ENCODE data around the gene RTN4R. TPM values are rescaled to one million over a fixed set of nuclear protein-coding genes. Genes with fewer than 3 reads are reported as not detected.
"Not testable (repeated sequence)": the region's sequence is repeated elsewhere in the genome, so short reads cannot be mapped to it uniquely, and the experiment has no call there.

The RTN4R gene
- polyA plus RNA-seq, 4 donors, result 2.9 to 25.7 (median 4.4) TPM

DNA sequence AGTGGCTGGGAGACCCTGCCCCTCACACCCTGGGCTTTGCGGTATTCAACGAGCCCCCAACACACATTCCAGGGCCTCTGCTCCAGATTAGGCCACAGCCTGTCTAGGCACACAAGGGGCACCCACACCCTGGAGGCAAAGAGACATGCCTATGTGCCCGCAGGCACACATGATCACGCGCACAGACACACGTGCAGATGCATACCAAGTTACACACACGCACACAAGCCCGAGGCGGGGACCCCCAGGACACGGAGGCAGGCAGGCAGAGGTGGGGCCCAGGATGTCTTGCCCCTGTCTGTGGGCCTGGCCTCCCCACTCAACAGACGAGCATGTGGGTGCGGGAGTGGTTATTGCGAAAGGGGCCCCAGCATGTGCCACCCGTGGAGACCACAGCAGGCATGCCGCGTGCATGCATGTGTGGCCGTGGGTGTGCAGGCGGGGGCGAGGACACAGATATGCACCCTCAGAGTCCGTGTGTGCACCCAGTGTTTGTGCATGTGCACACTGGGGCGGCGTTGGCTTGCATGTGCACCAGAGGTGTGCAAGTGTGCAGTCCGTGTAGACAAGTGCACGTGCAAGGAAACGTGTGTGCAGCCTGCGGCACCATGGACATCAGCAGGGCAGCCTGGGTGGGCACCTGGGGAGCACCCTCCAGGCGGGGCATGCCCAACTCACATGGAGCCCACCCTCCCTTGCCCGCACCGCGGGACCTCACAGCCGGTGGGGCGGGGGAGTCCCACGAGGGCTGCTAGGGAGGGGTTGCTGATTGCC, 1.3 kb downstream of the RTN4R start:
- FAIRE-seq; H3K36me3 ChIP-seq (ENCODE audit: control insufficient read depth in 3 of 3, insufficient read depth in 2 of 3, low read depth in 1 of 3, low read length in 3 of 3); H3K27ac ChIP-seq (ENCODE audit: low read depth in 1 of 3, low read length in 2 of 3); DNase-seq; H3K9me3 ChIP-seq (ENCODE audit: control insufficient read depth in 2 of 2, insufficient read depth in 1 of 2, low read depth in 1 of 2, low read length in 1 of 2); H3K27me3 ChIP-seq (ENCODE audit: control insufficient read depth in 3 of 3, insufficient read depth in 3 of 3, low read length in 3 of 3): not testable (repeated sequence)
- WGBS, 3 donors, result 41 to 65% (median 49%) methylated on average over 33 of the region's 33 CpGs
- H3K4me3 ChIP-seq (ENCODE audit: low read depth in 1 of 3, low read length in 3 of 3), result peak overlapping the region in 2 of 3 donors; percentile 17 to 71
- H3K4me1 ChIP-seq (ENCODE audit: control insufficient read depth in 3 of 3, insufficient read depth in 2 of 3, low read depth in 1 of 3, low read length in 2 of 3), result peaks cover 0 to 17% (median 0%) of the 10 kb centered on the region in 3 donors

- FAIRE-seq; H3K36me3 ChIP-seq (ENCODE audit: control insufficient read depth in 3 of 3, insufficient read depth in 2 of 3, low read depth in 1 of 3, low read length in 3 of 3); H3K4me3 ChIP-seq (ENCODE audit: low read depth in 1 of 3, low read length in 3 of 3); H3K9me3 ChIP-seq (ENCODE audit: control insufficient read depth in 2 of 2, insufficient read depth in 1 of 2, low read depth in 1 of 2, low read length in 1 of 2); H3K27me3 ChIP-seq (ENCODE audit: control insufficient read depth in 3 of 3, insufficient read depth in 3 of 3, low read length in 3 of 3); H3K27ac ChIP-seq (ENCODE audit: low read depth in 1 of 3, low read length in 2 of 3); DNase-seq: not testable (repeated sequence)
- WGBS, 3 donors, result 84 to 92% (median 88%) methylated on average over 10 to 15 of the region's 15 CpGs
- peaks cover 0 to 17% (median 0%) of the 10 kb centered on the region in 3 donors for H3K4me1 ChIP-seq (ENCODE audit: control insufficient read depth in 3 of 3, insufficient read depth in 2 of 3, low read depth in 1 of 3, low read length in 2 of 3)
These were observed 2.1 kb downstream of the RTN4R start for GRCh38 chr22:20265772-20266666.

DNA sequence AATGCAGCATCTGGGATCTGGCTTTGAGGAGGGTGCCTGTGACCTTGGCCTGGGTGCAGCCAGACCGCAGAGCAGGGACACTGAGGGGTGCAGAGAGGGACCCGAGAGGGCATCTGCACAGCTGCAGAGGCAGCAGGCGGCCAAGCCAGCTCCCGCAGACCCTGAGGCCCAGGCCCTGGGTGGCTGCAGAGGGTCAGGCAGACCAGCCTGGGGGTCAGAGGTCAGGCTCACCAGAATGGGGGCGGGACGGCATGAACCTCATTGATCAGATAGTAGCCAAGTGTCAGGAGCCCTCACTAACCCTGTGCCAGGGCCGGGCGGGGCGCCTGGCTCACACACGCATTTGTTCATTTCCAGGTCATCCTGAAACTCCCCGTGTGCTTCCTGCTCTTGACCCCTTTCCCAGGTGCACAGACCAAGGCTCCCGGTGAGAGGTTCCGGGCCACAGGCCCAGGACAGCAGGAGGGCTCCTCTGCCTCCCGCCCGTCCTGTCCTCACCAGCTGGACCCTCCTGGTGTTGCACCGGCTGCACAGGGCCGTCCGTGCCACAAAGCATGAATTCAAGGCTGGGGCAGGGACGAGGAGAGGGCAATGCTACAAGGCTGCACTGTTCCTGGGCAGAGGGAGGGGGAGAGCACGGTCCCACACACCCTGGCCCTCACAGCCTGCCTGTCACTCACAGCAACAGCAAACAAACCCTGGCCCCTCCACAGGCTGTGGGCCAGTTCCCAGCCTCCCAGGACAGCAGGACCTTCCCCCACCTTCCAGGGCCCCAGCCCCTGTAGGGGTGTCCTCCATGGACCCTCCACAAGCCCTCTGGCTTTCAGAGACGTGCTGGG, 3.3 kb downstream of the RTN4R start:
- Histone ChIP-seq H3K36me3 (ENCODE audit: control insufficient read depth in 3 of 3, insufficient read depth in 2 of 3, low read depth in 1 of 3, low read length in 3 of 3) (peaks cover 0 to 3% (median 0%) of the 10 kb centered on the region in 3 donors), H3K9me3 (ENCODE audit: control insufficient read depth in 2 of 2, insufficient read depth in 1 of 2, low read depth in 1 of 2, low read length in 1 of 2) (no peaks in the 10 kb centered on the region), H3K27ac (ENCODE audit: low read depth in 1 of 3, low read length in 2 of 3) (no peak overlapping the region), H3K4me1 (ENCODE audit: control insufficient read depth in 3 of 3, insufficient read depth in 2 of 3, low read depth in 1 of 3, low read length in 2 of 3) (peaks cover 0 to 17% (median 0%) of the 10 kb centered on the region in 3 donors), H3K27me3 (ENCODE audit: control insufficient read depth in 3 of 3, insufficient read depth in 3 of 3, low read length in 3 of 3) (peaks cover 0 to 6% (median 0%) of the 10 kb centered on the region in 3 donors), H3K4me3 (ENCODE audit: low read depth in 1 of 3, low read length in 3 of 3) (no peak overlapping the region)
- FAIRE-seq (no peak), DNase-seq (no peak)
- 63 to 76% (median 65%) methylated on average over 14 to 21 of the region's 21 CpGs for WGBS, 3 donors

DNA sequence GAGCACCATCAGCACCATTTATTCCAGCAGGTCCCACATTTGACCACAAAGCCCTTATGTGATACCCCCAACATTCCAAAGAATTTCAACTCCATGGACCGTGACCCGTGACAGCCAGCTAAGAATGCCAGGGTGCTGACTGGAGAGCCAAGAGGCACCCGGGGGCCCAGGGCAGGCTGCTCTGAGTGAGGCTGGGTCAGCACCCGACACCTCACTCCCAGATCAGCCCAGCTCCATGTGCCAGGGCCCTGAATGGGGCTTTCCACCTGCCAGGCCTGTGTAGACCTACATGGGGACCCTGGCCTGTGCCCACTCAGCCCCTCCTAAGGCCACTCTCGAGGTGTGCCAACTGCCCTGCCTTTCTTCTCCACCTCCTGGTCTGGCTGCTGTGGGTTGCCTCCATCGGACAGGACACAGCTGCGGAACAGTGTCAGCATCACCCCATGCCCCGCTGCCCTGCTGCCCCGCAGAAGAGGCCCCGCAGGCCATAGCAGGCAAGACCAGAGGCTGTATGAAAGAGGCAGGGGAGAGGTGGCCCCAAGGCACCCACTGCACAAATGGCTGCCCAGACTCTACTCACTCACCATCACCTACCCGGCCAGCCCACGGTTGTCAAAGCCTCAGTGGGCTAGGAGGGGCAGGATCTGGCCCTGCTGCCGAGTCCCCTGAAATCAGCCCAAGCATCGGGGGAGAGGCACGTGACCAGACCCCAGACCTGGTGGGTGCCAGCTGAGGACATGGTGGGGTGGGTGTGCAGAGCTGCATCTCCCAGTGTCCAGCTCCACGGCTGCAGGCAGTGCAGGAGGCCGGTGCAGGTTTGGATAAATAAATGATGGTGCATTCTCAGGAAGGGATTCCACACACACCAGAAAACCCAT, 4.5 kb downstream of the RTN4R start:
- DNase-seq; H3K36me3 ChIP-seq (ENCODE audit: control insufficient read depth in 3 of 3, insufficient read depth in 2 of 3, low read depth in 1 of 3, low read length in 3 of 3); H3K4me3 ChIP-seq (ENCODE audit: low read depth in 1 of 3, low read length in 3 of 3); H3K27me3 ChIP-seq (ENCODE audit: control insufficient read depth in 3 of 3, insufficient read depth in 3 of 3, low read length in 3 of 3); H3K27ac ChIP-seq (ENCODE audit: low read depth in 1 of 3, low read length in 2 of 3); H3K9me3 ChIP-seq (ENCODE audit: control insufficient read depth in 2 of 2, insufficient read depth in 1 of 2, low read depth in 1 of 2, low read length in 1 of 2); FAIRE-seq: not testable (repeated sequence)
- 85 to 91% (median 87%) methylated on average over 17 of the region's 17 CpGs for WGBS, 3 donors
- H3K4me1 ChIP-seq (ENCODE audit: control insufficient read depth in 3 of 3, insufficient read depth in 2 of 3, low read depth in 1 of 3, low read length in 2 of 3), result peaks cover 0 to 15% (median 0%) of the 10 kb centered on the region in 3 donors

DNA sequence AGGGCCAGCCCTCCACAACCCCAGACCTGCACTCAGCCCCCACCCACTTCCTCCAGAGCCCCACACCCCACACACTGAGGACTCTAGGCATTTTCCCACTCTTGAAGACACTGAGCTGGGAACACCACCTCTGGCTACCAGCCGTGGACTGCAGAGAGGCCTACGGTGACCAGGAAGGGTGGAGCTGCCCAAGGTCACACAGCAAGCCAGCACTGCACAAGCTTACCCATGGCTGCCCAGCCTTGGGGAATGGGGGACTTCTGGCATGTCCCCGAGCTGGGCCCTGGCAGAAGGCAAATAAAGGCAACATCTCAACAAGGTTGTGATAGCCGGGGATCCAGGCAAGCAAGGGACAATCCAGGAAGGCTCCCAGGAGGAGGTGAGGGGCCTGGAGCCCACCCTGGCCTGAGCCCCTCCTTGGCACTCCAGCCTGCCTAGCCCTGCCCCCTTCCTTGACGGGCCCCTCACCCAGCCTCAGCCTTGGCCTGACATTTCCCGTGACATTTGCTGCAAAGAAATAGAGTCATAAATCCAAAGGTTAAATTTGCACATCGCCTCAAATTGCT, 5.5 kb downstream of the RTN4R start:
- Histone ChIP-seq H3K4me1 (ENCODE audit: control insufficient read depth in 3 of 3, insufficient read depth in 2 of 3, low read depth in 1 of 3, low read length in 2 of 3) (peaks cover 0 to 12% (median 0%) of the 10 kb centered on the region in 3 donors), H3K36me3 (ENCODE audit: control insufficient read depth in 3 of 3, insufficient read depth in 2 of 3, low read depth in 1 of 3, low read length in 3 of 3) (peaks cover 0 to 3% (median 0%) of the 10 kb centered on the region in 3 donors), H3K4me3 (ENCODE audit: low read depth in 1 of 3, low read length in 3 of 3) (no peak overlapping the region), H3K9me3 (ENCODE audit: control insufficient read depth in 2 of 2, insufficient read depth in 1 of 2, low read depth in 1 of 2, low read length in 1 of 2) (no peaks in the 10 kb centered on the region), H3K27ac (ENCODE audit: low read depth in 1 of 3, low read length in 2 of 3) (no peak overlapping the region), H3K27me3 (ENCODE audit: control insufficient read depth in 3 of 3, insufficient read depth in 3 of 3, low read length in 3 of 3) (peaks cover 0 to 6% (median 0%) of the 10 kb centered on the region in 3 donors)
- FAIRE-seq, result no peak
- 42 to 72% (median 55%) methylated on average over 7 of the region's 7 CpGs for WGBS, 3 donors
- DNase-seq, result peak in 1 of 2 donors; percentile 39

DNA sequence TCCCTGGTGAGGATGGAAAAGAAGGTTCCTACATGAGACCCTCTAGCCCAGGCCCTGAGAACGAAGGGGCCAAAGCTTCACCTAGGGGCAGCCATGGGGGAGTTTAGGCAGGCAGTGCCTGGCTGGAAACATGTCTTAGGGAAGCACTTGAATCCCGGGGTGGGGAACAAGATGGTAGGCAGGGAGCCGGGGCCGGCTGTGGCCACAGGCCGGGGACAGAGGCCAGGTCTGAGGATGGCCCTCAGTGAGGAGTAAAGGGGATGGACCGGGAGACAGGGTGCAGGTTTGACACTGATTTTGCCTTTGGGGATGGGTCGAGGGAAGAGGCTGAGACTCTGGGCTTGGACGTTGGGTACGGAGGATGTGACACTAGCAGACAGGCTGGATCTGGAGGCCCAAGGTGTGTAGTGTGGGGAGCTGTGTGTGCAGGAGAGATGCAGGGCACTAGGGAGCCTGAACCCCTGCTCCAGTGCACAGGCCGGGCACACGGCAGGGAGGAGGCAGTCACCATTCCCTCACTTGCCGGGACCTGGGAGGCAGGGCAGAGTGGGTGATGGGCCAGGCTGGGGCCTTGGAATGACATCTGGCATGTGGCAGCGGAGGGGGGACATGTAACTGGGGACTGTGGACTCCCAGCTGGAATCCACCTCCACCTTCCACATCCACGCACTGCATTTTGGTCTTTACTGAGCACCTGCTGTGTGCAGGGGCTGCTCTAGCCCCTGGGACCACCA, 6.1 kb downstream of the RTN4R start:
- no peak for DNase-seq
- 87 to 93% (median 88%) methylated on average over 13 to 14 of the region's 14 CpGs for WGBS, 3 donors
- Histone ChIP-seq H3K4me3 (ENCODE audit: low read depth in 1 of 3, low read length in 3 of 3) (no peak overlapping the region), H3K4me1 (ENCODE audit: control insufficient read depth in 3 of 3, insufficient read depth in 2 of 3, low read depth in 1 of 3, low read length in 2 of 3) (peaks cover 0 to 6% (median 0%) of the 10 kb centered on the region in 3 donors), H3K36me3 (ENCODE audit: control insufficient read depth in 3 of 3, insufficient read depth in 2 of 3, low read depth in 1 of 3, low read length in 3 of 3) (peaks cover 0 to 3% (median 0%) of the 10 kb centered on the region in 3 donors), H3K27me3 (ENCODE audit: control insufficient read depth in 3 of 3, insufficient read depth in 3 of 3, low read length in 3 of 3) (peaks cover 0 to under 1% (median 0%) of the 10 kb centered on the region in 3 donors), H3K9me3 (ENCODE audit: control insufficient read depth in 2 of 2, insufficient read depth in 1 of 2, low read depth in 1 of 2, low read length in 1 of 2) (no peaks in the 10 kb centered on the region), H3K27ac (ENCODE audit: low read depth in 1 of 3, low read length in 2 of 3) (no peak overlapping the region)
- no peak for FAIRE-seq
